Ascending aorta (tissue), 2 donors: ENCODE results near the gene CWC27. TPM values are rescaled to one million over a fixed set of nuclear protein-coding genes. Genes with fewer than 3 reads are reported as not detected.

ENCODE experiments used
- DNase-seq, 2 donors: peaks; one replicate each; pipeline ENCODE4 v3.0.0-alpha.2; 2019; ENCODE audit warnings: low spot score in 2 of 2
- H3K27ac ChIP-seq, 2 donors: fragments of 200-600 bp; sonication (generic); one replicate each; pipeline ENCODE4 v1.5.1; 2016 to 2017; ENCODE audit warnings: mild to moderate bottlenecking in 1 of 2
- H3K27me3 ChIP-seq: fragments of 200-600 bp; sonication (generic); one replicate; pipeline ENCODE4 v1.5.1; 2017
- H3K36me3 ChIP-seq, 2 donors: fragments of 200-600 bp; sonication (generic); one replicate each; pipeline ENCODE4 v1.5.1; 2016
- H3K4me1 ChIP-seq, 2 donors: fragments of 200-600 bp; sonication (generic); one replicate each; pipeline ENCODE4 v1.5.1; 2016 to 2017; ENCODE audit warnings: mild to moderate bottlenecking in 1 of 2
- H3K4me3 ChIP-seq, 2 donors: fragments of 200-600 bp; sonication (generic); one replicate each; pipeline ENCODE4 v1.5.1; 2016 to 2017; ENCODE audit warnings: mild to moderate bottlenecking in 1 of 2
- H3K9me3 ChIP-seq, 2 donors: fragments of 200-600 bp; sonication (generic); one replicate each; pipeline ENCODE4 v1.5.1; 2016
- CTCF ChIP-seq, 3 experiments: fragments of 200-600 bp in 2 of 3; fragments of 450-650 bp in 1 of 3; sonication (generic) in 2 of 3; IDR thresholded peaks; one replicate each; pipeline ENCODE4 v1.5.1; 2016 to 2019; ENCODE audit warnings: antibody characterized with exemption in 3 of 3, mild to moderate bottlenecking in 1 of 3, moderate library complexity in 1 of 3
- intact Hi-C: fragments of 100-400 bp; cut with DNase I; formaldehyde crosslinking; loops from one replicate; pipeline ENCODE4 v1.15.1; 2023
- total RNA-seq: library from RNA; depleted of rRNA; stranded (reverse); fragments of >200 nt; gene quantifications from one replicate; pipeline ENCODE4 v1.1.0, GENCODE V29; 2016

CWC27 gene
- total RNA-seq, 1 donor from 2014 or later = 1.7 TPM

- TF ChIP-seq CTCF (IDR thresholded peaks at IDR 0.05) = no peak
- no peak for DNase-seq
- Histone ChIP-seq H3K9me3 (no peaks in the 10 kb centered on the region), H3K36me3 (no peaks in the 10 kb centered on the region), H3K27ac (peak overlapping the region; percentile 4 to 55), H3K27me3 (no peaks in the 10 kb centered on the region), H3K4me3 (no peak overlapping the region), H3K4me1 (peaks cover 0 to 3% of the 10 kb centered on the region in 2 donors)
- intact Hi-C loops = no loop called here
Measured at GRCh38 chr5:65050826-65051498, 282.2 kb downstream of the CWC27 start.

GRCh38 chr5:65055938-65056337 lies 287.2 kb downstream of the CWC27 start:
- H3K27me3 ChIP-seq = no peaks in the 10 kb centered on the region
- H3K36me3 ChIP-seq = no peaks in the 10 kb centered on the region
- no peak for TF ChIP-seq CTCF (IDR thresholded peaks at IDR 0.05)
- no peak overlapping the region for H3K4me3 ChIP-seq
- no peak for DNase-seq
- intact Hi-C loops = no loop called here
- H3K4me1 ChIP-seq = peaks cover 0 to 13% of the 10 kb centered on the region in 2 donors
- H3K9me3 ChIP-seq = no peaks in the 10 kb centered on the region
- peak overlapping the region in 1 of 2 donors; percentile 9 for H3K27ac ChIP-seq

- peaks cover 3 to 27% of the 10 kb centered on the region in 2 donors for H3K4me1 ChIP-seq
- H3K9me3 ChIP-seq = no peaks in the 10 kb centered on the region
- no peaks in the 10 kb centered on the region for H3K36me3 ChIP-seq
- no peak overlapping the region for H3K4me3 ChIP-seq
- no peaks in the 10 kb centered on the region for H3K27me3 ChIP-seq
- no peak for DNase-seq
- no peak for TF ChIP-seq CTCF (IDR thresholded peaks at IDR 0.05)
- H3K27ac ChIP-seq = peak overlapping the region; percentile 56 to 72
- intact Hi-C loops = loop anchor here (1.0 to 10.0 kb wide), 2 partner anchors 22 to 895 kb away; partner anchors contain the start of gene RNF180
Measured at GRCh38 chr5:65059681-65060598, 291.2 kb downstream of the CWC27 start.

- no peak for DNase-seq
- H3K27ac ChIP-seq = peak overlapping the region; percentile 56 to 80
- no peak for TF ChIP-seq CTCF (IDR thresholded peaks at IDR 0.05)
Measured at GRCh38 chr5:65061250-65061973, 292.7 kb downstream of the CWC27 start.

GRCh38 chr5:65061974-65062353 lies 293.2 kb downstream of the CWC27 start:
- no peak for TF ChIP-seq CTCF (IDR thresholded peaks at IDR 0.05)
- Histone ChIP-seq H3K4me1 (peaks cover 3 to 34% of the 10 kb centered on the region in 2 donors), H3K9me3 (no peaks in the 10 kb centered on the region), H3K4me3 (no peak overlapping the region), H3K27ac (peak overlapping the region; percentile 80 to 90), H3K36me3 (no peaks in the 10 kb centered on the region), H3K27me3 (no peaks in the 10 kb centered on the region)
- intact Hi-C loops = loop anchor here (10.0 kb wide), 1 partner anchor 897 kb away; the partner anchor contains the start of gene RNF180
- no peak for DNase-seq

More at GRCh38 chr5:65061250-65061973, 292.7 kb downstream of the CWC27 start:
- Histone ChIP-seq H3K4me3 (no peak overlapping the region), H3K27me3 (no peaks in the 10 kb centered on the region), H3K36me3 (no peaks in the 10 kb centered on the region), H3K4me1 (peaks cover 3 to 29% of the 10 kb centered on the region in 2 donors), H3K9me3 (no peaks in the 10 kb centered on the region)
- intact Hi-C loops = loop anchor here (10.0 kb wide), 1 partner anchor 897 kb away; the partner anchor contains the start of gene RNF180
